ENCODE results near the gene NDUFB4.

The NDUFB4 gene

GRCh38 chr3:120648290-120648689, 52.2 kb downstream of the NDUFB4 start:
- Histone ChIP-seq H3K36me3 (ENCODE audit: control insufficient read depth, insufficient read depth, low read length) (no peaks in the 10 kb centered on the region), H3K4me1 (ENCODE audit: control insufficient read depth, insufficient read depth, low read length) (peaks cover 13% of the 10 kb centered on the region), H3K4me3 (ENCODE audit: low read length) (no peak overlapping the region), H3K9ac (ENCODE audit: low read length) (no peak overlapping the region), H3K9me3 (ENCODE audit: control insufficient read depth, low read length) (no peaks in the 10 kb centered on the region), H3K27me3 (ENCODE audit: control insufficient read depth, insufficient read depth, low read length) (no peaks in the 10 kb centered on the region)

- Histone ChIP-seq H3K27me3 (ENCODE audit: control insufficient read depth, insufficient read depth, low read length) (no peaks in the 10 kb centered on the region), H3K9ac (ENCODE audit: low read length) (no peak overlapping the region), H3K36me3 (ENCODE audit: control insufficient read depth, insufficient read depth, low read length) (no peaks in the 10 kb centered on the region), H3K4me1 (ENCODE audit: control insufficient read depth, insufficient read depth, low read length) (peaks cover 11% of the 10 kb centered on the region), H3K9me3 (ENCODE audit: control insufficient read depth, low read length) (no peaks in the 10 kb centered on the region), H3K4me3 (ENCODE audit: low read length) (no peak overlapping the region)
Measured at GRCh38 chr3:120649830-120650233, 53.7 kb downstream of the NDUFB4 start.

- Histone ChIP-seq H3K36me3 (ENCODE audit: control insufficient read depth, insufficient read depth, low read length) (no peaks in the 10 kb centered on the region), H3K4me1 (ENCODE audit: control insufficient read depth, insufficient read depth, low read length) (peaks cover 11% of the 10 kb centered on the region), H3K9me3 (ENCODE audit: control insufficient read depth, low read length) (no peaks in the 10 kb centered on the region), H3K4me3 (ENCODE audit: low read length) (no peak overlapping the region), H3K9ac (ENCODE audit: low read length) (no peak overlapping the region), H3K27me3 (ENCODE audit: control insufficient read depth, insufficient read depth, low read length) (no peaks in the 10 kb centered on the region)
Measured at GRCh38 chr3:120650311-120650710, 54.2 kb downstream of the NDUFB4 start.
